Erythroblast (primary cell): Measurements from ENCODE around the gene STK4.

Experiments used
- GATA1 ChIP-seq: IDR thresholded peaks from 2 replicates; pipeline ENCODE4 v1.6.1; 2011; ENCODE audit warnings: low read depth, mild to moderate bottlenecking, control low read depth, low read length, moderate library complexity
- POLR2A ChIP-seq: IDR thresholded peaks from 2 replicates; pipeline ENCODE4 v1.6.1; 2011; ENCODE audit warnings: mild to moderate bottlenecking, low read length

GRCh38 chr20:44993343-44993742, 27.0 kb downstream of the STK4 start:
- TF ChIP-seq POLR2A, result no peak
- TF ChIP-seq GATA1, result no peak
